Activated CD4-positive, alpha-beta T cell treated with anti-CD3 and anti-CD28 coated beads, Interleukin-2, amount 50 U/mL, for 48 hours (primary cell): ENCODE data around the gene OPCML.

Experiments
- DNase-seq, 2 experiments: peaks; one replicate each; pipeline ENCODE4 v3.0.0-alpha.2; 2020

Gene OPCML

DNA sequence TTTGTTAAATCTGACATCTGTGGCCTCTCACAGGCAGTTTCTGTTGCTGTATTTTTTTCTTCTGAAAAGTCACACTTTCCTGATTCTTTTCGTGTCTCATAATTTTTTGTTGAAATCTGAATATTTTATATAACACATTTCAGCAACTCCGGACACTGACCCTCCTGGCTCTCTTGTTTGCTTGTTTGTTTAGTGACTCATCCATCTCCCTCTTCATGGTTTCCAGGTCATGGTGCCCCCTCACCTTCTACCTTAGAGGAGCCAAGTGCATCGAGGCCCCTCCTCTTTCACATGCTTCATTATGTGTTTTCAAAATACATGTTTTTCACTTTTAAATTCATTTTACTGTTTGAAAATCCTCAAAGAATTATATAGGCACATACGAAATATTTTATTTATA, 562.4 kb downstream of the OPCML start:
- DNase-seq, result no peak

DNA sequence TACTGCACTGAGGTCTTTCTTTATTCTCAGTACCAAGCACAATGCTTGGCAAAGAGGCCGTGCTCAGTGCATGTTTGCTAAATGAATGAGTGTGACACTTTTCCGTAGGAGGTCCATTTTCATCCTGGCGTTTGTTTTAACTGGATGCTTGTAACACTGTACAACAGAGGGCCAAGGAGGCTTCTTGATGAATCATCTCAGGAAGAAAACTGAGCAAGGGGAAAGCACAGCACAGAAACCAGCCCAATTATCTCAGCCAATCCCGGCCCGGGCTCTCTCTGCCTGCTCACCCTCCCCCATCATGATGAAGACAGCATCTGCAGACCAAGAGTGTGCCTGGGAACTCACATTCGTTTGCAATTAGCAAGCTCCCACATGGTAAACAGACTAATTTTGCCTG, 570.3 kb downstream of the OPCML start:
- no peak for DNase-seq

DNA sequence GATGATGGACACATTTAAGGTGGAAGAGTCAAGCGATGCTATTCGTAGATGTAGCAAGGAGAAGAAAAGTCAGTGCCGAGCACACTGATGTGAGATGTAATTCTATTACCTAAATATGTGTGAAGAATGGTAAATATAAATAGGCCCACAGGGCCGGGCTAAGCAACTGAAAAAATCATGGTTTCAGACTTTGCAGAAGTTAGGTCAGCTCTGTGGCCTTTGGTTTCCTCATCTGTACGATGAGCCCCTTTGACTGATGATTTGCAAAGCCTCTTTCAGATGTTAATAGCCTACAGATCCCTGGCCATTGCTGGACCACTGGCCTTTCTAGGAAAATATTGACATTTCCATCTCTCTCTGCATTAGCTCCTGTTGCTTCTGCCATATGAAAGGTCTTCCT, 570.8 kb downstream of the OPCML start:
- no peak for DNase-seq

DNA sequence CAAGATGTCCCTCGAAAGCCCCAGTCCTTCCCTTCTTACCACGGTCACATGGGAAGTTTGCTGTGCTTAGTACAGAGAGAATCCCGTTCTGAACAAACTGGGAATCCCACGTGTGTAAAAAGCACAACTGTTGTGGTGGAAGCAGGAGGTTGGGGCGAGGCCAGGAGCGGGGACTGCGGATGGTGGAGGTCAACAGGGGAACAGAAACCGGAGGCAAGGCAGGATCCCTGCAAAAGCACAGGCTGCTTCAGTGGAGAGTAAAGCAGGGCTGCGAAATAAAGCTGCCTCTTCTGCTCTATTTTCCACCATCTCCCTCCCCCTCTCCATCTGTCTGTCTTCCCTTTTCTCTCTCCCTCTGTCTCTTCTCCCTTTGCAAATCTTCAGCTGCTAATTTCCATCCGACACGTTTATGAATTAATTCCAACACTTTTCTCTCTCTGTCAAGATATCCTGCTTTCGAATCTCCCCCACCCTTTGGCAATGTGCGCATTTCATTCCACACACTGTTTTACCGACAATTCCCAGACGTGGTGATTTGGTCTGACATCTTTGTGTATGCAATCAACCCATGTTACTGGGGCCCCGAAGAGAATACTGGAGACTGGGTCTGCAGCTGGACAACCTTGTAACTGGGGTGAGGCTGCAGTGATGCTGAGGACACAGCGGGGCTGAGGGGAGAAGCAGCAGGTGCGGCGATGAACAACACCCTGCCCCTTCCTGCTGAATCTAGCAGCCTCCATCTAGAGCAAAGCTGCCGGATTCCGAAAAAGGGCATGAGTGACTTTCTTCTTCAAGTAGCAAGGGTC, 571.8 kb downstream of the OPCML start:
- no peak for DNase-seq

DNA sequence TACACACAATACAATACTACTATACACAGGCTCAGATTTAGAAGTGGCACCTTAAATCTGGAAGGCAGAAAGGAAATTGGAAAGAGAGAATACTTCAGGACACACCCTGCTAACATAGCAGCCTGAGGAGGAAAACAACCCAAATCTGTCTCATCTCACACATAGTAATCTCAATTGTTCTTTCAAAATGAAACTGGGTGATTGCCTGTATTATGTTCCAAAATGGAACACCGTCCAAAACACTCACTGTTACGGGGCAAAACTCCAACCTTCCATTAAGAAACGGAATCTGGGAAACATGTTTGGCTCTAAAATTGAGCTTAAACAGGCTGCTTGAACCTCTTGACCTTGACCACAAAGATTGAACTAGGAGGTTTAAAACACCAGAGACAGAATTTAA, 572.6 kb downstream of the OPCML start:
- DNase-seq, result no peak

DNA sequence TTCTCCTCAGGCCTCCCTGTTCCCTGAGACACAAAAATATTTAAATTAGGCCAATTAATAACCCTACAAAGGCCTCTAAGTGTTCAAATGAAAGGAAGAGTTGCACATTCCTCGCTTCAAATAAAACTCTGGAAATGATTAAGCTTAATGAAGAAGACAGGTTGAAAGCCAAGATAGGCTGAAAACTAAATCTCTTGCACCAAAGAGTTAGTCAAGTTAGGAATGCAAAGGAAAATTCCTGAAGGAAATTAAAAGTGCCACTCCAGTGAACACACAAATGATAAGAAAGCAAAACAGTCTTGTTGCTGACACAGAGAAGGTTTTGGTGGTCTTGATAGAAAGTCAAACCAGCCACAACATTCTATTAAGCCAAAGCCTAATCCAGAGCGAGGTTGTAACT, 574.4 kb downstream of the OPCML start:
- no peak for DNase-seq

DNA sequence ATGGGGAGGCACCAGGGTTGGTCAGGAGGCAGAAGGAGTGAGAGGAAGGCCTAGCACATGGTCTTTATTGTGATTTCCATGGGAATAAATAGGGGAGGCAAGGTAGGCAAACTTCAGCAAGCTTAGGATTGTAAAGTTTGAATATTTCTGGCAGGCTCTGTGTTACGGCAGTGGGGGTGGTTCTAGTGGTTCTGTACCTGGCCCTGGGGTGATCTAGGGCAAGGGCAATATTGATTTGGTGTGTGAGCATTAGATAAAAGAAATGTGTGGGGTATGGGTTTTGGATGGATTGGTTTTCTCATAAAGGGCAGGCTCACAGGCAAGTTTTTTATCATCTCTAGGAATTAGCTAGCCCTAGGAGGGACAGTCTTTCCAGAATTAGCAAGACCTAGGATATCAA, 584.0 kb downstream of the OPCML start:
- no peak for DNase-seq

DNA sequence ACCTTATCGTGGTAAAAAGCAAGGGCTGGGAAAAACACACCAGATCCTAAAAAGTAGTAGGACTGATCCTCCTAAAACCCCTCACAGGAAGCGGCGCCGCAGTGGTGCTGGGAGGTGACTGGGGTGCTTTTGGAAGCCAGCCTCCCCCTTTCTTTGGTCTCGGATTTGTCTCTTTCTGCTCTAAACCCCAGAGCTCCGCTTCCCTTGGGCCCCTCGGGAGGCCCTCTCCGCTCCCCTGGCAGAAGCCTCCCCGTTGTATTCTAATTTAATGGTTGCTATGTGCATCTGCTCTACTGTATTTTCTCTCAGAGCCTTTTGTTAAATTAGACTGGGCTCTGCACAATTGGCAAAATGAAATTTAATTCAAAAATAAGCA, 587.7 kb downstream of the OPCML start:
- no peak for DNase-seq

DNA sequence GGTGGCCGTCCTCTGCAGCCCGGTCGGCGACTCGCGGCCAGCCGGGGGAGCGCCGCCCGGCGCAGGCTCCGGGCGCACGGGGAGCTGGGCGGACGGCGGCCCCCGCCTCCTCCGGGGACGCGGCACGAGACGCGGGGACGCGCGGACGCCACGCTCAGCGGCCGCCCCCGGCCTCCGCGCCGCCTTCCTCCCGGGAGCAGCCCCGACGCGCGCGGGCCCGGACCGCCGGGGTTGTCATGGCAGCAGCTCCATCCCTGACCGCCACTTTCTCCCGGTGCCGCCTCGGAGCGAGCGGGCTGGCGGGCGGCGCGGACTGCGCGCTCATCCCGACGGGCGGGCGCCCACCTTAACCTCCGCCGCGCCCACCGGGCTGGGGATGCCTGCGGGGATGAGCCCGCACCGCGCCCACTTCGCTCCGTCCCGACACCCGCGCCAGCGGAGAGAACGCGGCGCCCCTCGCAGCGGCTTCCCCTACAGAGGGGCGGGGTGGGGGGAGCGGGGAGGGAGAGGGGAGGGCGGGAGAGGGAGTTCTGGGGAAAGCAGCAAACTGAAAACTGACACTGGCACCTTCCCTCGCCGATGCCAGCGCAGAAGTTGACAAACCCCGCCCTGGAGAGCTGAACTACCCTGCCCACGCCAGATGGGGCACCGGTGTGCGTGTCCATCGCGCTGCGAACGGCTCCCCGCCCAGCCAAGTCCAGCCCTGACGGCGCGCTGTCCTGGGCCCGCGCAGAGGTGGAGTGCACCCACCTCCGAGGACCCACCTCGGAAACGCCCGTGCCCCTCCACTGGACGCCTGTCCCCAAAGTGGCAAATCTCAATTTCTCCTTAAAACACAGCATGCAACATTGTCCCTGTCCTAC, 588.4 kb downstream of the OPCML start:
- no peak for DNase-seq

DNA sequence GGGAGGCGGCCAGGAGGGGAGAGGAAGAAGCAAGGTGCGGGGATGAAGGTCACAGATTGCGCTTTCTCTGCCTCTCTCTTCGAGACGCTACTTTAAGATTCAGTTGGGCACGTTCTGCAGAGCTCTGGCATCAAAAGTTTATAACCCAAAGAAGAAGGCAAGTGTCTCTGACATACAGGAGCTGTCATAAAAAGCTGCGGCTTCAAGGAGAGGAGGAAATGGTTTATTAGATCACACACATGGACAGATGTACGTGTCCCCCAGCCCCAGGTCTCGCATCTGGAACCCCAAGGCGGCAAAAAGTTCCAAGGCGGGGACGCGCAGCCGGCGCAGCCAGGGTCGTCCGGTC, 589.0 kb downstream of the OPCML start:
- DNase-seq, result no peak

DNA sequence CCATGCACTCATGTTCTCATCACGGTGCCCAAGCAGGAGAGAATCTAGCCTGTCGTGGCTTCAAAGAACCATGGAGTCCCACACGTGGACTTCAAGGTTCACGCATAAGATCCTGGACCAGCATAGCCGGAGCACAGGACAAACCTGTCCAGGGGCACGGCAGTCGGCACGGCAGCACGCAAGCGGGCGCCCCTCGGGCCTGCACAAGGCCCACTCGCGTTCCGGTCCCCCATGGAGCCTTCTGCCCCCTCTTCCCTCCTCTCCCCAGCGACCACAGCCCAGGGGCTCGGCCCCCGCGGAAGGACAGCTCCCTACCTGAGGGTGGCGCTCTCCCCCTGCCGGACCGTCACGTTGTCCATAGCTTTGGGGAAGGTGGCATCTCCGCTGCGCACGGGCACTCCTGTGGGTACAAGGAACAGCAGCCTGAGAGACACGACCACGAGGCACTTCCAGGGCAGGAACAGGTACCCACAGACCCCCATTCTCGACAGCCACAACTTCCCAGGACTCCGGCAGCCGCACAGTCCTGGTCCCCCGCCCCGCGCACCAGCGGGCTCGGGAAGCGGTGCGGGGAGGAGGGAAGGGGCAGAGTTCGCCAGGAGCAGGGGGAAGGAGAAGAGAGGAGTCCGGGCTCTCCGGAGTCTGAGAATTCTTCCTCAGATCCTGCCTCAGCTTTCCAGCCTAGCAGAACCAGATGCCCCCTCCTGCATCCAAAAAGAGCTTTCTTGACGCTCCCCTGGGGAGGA, 589.5 kb downstream of the OPCML start:
- DNase-seq, result no peak

DNA sequence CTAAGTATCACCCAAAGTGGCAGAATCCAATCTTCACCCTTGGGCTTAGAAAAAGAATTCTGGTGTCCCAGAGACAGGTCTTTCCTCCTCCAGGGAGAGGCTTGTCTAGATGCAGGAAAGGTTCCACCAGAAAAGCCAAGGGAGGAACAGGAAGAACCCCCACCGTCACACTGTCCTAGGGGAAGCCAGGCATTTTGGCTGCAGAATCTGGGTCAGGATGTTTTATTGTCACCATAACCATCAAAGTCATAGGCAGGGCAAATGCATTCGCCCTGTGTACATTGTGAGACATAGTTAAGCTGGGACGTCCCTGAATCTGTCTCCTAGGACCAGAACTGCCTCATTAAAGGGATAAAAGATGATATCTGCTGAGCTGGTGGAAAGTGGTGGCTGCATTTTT, 590.5 kb downstream of the OPCML start:
- no peak for DNase-seq

DNA sequence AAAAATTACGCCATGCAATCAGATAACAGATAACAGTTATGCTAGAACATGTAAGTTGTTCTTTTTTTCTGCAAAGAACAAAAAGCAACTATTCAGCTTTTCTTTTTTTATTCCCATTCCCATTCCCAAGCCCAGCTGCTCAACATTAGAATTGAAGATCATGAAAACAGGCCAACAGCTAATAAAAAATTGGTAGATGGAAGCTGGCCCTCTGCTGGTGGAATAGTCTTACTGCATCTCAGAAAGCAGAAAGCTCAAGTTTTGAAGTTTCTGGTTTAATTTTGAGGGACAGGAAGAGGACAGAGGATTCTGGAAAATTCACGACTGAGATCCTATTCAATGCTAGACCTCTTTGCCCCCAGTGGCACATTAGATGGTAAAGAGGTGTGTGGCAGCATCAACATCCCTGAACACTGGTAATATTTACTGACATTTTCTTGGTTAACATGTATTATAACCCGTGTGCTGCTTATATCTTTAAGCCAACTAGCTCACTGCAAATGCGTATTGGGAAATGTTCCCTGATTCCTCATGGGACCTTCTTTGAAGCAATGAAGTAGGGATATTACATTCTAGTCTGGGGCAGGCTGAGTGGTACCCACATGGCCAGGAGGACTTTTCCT, 591.2 kb downstream of the OPCML start:
- no peak for DNase-seq

DNA sequence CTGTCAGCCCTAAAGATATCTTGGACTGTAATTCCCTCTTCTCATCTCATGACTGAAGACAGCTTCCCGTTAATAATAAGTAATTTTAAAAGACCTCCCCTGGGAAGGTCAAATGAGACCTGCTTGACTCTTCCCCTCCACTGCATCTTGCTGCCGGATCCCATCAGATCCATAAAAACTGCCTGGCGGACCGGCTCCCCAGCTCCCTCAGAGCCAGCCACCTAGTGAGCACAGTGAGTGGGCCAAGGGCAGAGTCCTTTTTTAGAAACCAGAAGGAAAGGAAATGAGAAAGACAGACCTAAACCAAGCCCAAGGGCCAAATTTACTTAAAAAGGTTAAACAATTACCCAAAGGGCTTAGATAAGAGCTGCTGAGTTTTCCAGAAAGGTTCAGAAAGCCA, 595.3 kb downstream of the OPCML start:
- DNase-seq, result no peak

DNA sequence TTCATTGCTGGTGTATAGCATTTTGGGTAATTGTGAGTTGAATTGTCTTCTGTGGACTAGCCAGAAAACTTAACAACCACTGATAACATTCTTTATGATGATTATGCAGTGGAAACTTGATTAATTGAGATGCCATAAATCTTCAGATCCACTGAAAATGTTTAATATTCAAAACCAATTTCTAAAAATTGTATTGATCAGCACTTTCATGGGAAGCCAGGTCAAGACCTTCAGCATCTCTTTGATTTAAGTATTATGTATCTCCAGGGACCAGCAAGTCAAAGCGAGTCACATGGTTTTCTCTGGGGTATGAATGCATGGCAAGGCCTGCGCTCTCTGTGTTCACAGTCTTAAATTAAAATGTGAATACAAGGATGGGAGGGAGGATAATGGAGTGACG, 596.9 kb downstream of the OPCML start:
- DNase-seq, result no peak

DNA sequence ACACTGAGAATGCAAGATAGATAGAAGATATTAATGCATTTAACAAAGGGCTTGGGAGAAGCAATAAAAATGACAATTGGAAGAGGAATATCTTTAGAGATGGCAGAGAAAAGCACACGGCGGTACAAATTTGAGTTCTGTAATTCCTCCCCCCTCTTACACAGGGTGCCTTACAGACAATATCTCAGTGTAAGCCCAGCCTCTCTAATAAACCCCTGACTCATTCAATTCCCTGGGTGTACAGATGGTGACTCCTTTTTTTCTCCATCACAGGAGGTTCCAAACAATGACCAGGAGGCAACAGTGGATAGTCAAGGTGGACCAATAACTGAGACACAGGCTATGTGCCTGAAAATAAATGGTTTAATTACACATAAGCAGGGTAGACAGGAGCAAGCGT, 598.6 kb downstream of the OPCML start:
- no peak for DNase-seq

DNA sequence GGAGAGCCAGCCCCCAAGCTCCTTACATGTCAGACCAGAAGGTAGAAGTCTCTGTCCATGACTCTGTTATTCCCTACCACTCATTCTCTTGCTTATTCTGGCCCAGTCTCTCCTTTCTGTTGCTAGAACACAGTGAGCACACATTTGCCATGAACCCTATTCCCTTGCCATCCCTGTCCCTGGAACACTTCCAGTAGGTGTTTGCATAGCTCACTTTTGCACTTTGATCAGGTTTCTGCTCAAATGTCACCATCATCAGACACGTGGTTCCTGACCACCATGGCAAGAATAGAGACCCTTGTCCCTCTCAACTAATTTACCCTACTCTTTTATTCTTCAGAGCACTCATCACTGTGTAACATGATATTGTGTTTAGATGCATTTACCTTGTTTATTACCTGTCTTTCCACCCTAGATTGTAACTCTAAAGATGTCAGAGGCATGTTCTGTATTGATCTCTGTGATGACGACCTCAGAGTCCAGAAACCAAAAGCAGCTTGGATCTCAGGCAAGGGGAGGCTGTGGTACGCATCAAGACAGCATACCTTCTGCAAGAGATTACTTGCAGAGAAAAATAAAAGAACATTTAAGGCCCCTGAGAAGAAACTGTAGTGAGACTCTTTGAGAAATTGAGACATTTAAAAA, 606.4 kb downstream of the OPCML start:
- DNase-seq, result no peak

DNA sequence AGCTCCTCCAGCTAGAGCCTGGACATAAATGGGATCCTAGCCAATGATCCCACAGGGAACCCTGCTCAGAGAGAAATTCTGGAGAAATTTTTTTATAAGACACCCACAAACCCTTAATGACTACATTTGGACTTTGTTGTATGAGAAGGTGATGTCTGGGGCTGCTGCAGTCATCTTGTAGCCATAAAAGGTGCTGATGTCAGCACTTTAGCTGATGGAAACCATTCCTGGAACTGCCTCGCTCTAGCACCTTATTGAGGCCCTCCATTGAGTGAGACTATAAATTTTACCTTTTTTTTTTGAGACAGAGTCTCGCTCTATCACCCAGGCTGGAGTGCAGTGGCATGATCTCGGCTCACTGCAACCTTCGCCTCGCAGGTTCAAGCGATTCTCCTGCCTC, 610.7 kb downstream of the OPCML start:
- no peak for DNase-seq

DNA sequence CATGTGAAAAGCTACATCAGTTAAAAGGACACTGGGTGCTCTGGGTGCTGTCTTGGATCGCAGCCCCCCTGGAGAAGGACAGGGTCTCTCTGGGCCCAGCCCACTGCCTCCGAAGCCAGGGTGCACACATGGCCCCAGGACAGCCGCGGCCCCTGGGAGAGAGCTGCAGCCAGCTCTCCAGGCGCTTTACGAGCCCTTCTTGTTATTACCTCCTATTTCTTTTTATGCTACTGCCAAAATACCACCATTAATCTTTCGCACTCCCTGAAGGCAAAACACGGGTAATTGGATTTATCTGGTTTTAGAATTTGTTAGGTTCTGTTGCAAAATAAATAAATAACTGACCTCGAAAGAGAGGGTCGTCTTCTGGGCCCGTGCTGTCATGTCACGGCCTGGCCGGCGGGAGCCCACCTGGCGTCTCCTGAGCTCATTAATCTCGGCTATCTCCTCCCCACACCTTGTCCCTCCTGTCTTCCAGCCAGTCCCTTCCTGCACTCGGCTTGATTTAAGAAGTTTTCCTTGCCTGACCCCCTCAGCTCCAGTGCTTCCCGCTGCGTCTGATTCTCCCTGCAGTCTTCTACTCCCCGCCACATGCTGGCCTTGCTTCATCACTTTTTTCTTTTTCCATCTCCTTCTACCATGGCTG, 611.7 kb downstream of the OPCML start:
- DNase-seq, result no peak

DNA sequence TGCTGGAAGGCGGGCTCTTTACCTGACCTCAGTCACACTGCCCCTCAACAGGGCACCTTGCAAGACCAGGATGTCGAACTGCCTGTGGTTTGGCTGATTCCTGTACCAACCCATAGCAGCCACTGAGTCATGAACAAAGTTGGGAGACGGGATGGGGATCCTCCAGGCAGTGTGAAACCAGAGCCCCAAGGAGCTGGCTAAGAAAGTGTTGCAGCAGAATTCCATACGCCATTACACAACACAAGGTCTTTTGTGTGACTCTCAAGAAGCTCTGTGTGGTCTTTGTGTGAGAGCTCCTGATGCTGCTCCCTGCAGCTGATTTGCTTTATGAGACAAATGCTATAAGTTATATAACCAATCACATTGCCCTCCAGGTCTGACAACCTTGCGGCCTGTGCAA, 617.7 kb downstream of the OPCML start:
- DNase-seq, result no peak

DNA sequence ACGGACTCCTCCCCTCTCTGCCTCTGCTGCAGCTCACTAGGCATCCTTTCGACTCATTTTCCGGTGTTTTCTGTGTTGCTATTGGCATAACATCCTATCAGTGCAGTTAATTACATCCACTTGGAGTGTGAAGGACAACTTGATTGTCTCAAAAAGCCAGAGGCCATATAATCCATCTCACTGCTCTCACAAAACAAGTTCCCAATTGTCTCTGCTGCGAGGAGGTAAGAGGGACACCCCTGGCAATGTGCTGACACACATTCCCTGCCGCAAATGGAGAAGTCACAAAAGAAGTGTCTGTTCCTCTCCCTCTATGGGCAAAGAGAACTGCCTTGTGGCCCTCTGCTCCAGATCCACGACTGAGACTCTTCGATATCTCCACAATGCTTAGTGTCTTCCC, 618.4 kb downstream of the OPCML start:
- no peak for DNase-seq

DNA sequence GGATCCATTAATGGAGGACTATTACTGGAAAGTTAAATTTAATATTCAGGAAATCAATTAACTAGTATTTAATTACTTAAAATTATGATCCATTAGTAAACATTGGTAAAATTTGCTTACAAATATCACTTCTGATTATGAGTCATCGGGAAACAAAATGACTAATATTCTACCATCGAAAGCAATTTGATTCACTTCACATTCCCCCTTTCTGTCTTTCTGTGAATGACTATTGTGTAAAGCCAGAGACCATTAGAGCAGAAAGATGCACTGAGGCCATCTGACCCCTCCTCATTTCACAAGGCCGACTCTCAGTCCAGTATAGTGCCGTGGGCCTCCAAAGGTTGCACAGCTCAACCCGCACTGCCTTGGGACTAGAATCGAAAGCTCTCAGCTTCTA, 619.0 kb downstream of the OPCML start:
- no peak for DNase-seq
